Measurements from ENCODE around the gene ITPKC. TPM values are rescaled to one million over a fixed set of nuclear protein-coding genes. Genes with fewer than 3 reads are reported as not detected.

Gene ITPKC
- total and polyA plus RNA-seq, 9 of the 15 experiments (the other 6 are each of a cell fraction or from before 2014, with no cell fraction given), result 0.08 to 9.3 (median 5.8) TPM

GRCh38 chr19:40739030-40739839, 22.3 kb downstream of the ITPKC start:
- ATAC-seq, result no peak
- intact Hi-C loops (cut with micrococcal nuclease), result no loop called here

More at GRCh38 chr19:40739030-40739839, 22.3 kb downstream of the ITPKC start:
- H3K4me1 ChIP-seq (replicated peaks in 1 of 2; ENCODE audit: control insufficient read depth in 2 of 2, insufficient read depth in 2 of 2, low read length in 2 of 2), result peaks cover 0 to 34% of the 10 kb centered on the region in 2 experiments; a peak in 3 of 5 replicates
- H3K4me3 ChIP-seq, result no peak overlapping the region
- FAIRE-seq (no peak), DNase-seq (ENCODE audit: extremely low read depth in 1 of 4, low spot score in 3 of 4) (no peak)
- H3K27me3 ChIP-seq (ENCODE audit: control insufficient read depth in 2 of 2, insufficient read depth in 2 of 2, low read length in 2 of 2), result no peaks in the 10 kb centered on the region
- no TSS peak for BruUV-seq (replicated peaks)
- H3K9me3 ChIP-seq (replicated peaks; ENCODE audit: control insufficient read depth, insufficient read depth, low read depth, low read length), result no peaks in the 10 kb centered on the region
- no peaks in the 10 kb centered on the region for H3K9me1 ChIP-seq (ENCODE audit: control insufficient read depth, insufficient read depth, low read length)
- ChIA-PET CTCF (ENCODE audit: low intra/inter-chr PET ratio) (no interaction called here), POLR2A (interaction anchor here (0.6 to 2.0 kb wide), 3 partner anchors 9 to 11 kb away, joined by 3 to 9 read pairs (median 4); partner anchors contain the start of genes ACTMAP and SNRPA)
- 85% methylated on average over 21 of the region's 22 CpGs for WGBS (ENCODE audit: insufficient coverage, low coverage, missing lambda C conversion rate)
- H4K20me1 ChIP-seq (replicated peaks; ENCODE audit: control insufficient read depth, insufficient read depth, low read length), result 0 out of 2 replicates have a peak, but pooled peaks cover 3% of the 10 kb centered on the region
- peak; percentile 61 for TF ChIP-seq POLR2G (IDR thresholded peaks at IDR 0.05; ENCODE audit: low read depth, low read length)
- no peak for TF ChIP-seq ZNF134 (CRISPR knock-in tag; conservative IDR thresholded peaks at IDR 0.05)
- TF ChIP-seq POLR3G (IDR thresholded peaks at IDR 0.05; ENCODE audit: extremely low read depth, insufficient read length, insufficient replicate concordance), result no peak
- TF ChIP-seq BRD9 (IDR thresholded peaks at IDR 0.05; ENCODE audit: low read depth, partially characterized antibody), result peak; percentile 55
- TF ChIP-seq CREB3L1 (IDR thresholded peaks at IDR 0.05; ENCODE audit: borderline replicate concordance, low read depth), result peak; percentile 54; the same call in 1 of the 2 replicates
- no peak for TF ChIP-seq CEBPZ (IDR thresholded peaks at IDR 0.05; ENCODE audit: borderline replicate concordance, low read depth, low read length)
- TF ChIP-seq TCF7 (IDR thresholded peaks at IDR 0.05; ENCODE audit: borderline replicate concordance), result no peak
- TF ChIP-seq MNT (conservative IDR thresholded peaks at IDR 0.05), result no peak
- TF ChIP-seq PKNOX1 (IDR thresholded peaks at IDR 0.05), result peak; percentile 59
- 0 out of 2 replicates have a peak, but pooled peaks have one; percentile 16 for TF ChIP-seq RBFOX2 (IDR thresholded peaks at IDR 0.05; ENCODE audit: low read depth, low read length)
- no peak for TF ChIP-seq SLC30A9 (CRISPR knock-in tag; IDR thresholded peaks at IDR 0.05)
- TF ChIP-seq ZFP36 (IDR thresholded peaks at IDR 0.05; ENCODE audit: low read depth, low read length, partially characterized antibody), result peak; percentile 71
- no peak for TF ChIP-seq COPS2 (conservative IDR thresholded peaks at IDR 0.05)
- H3K79me2 ChIP-seq (ENCODE audit: control insufficient read depth, insufficient read depth, low read length), result no peaks in the 10 kb centered on the region
- H3K36me3 ChIP-seq (ENCODE audit: control insufficient read depth, insufficient read depth, low read length), result peaks cover 50% of the 10 kb centered on the region; the same call in 2 of the 3 replicates
- H2AFZ ChIP-seq (ENCODE audit: low read depth, low read length), result no peak overlapping the region
- peak overlapping the region in 1 of 2 experiments; percentile 84; a peak in 2 of 4 replicates for H3K9ac ChIP-seq (ENCODE audit: insufficient read depth in 1 of 2, low read depth in 2 of 2, low read length in 2 of 2)
- no peak overlapping the region for H3K4me2 ChIP-seq (ENCODE audit: insufficient read depth, low read length)
- no peak overlapping the region for H3K27ac ChIP-seq (ENCODE audit: extremely low read depth, low read depth, low read length)
- in situ Hi-C loops (cut with MboI), result no loop called here
